ENCODE results near the gene COL1A1. TPM values are rescaled to one million over a fixed set of nuclear protein-coding genes. Genes with fewer than 3 reads are reported as not detected.
A peak's percentile ranks its signal among the peaks of the same experiment; 100 is the strongest.

COL1A1 gene
- total RNA-seq, 2 donors from 2014 or later = 15.4 to 16.6 TPM

- no peak overlapping the region for H3K4me3 Mint-ChIP-seq
- H3K36me3 Mint-ChIP-seq (ENCODE audit: low read depth) = no peaks in the 10 kb centered on the region
- ATAC-seq (no peak), DNase-seq (no peak)
- no peaks in the 10 kb centered on the region for H3K9me3 ChIP-seq (ENCODE audit: control insufficient read depth, low read length, poor library complexity, severe bottlenecking)
- no peaks in the 10 kb centered on the region for H3K27me3 Mint-ChIP-seq
- peaks cover 38% of the 10 kb centered on the region for H3K4me1 Mint-ChIP-seq
- no peak overlapping the region for H3K27ac Mint-ChIP-seq
These were observed 36.0 kb downstream of the COL1A1 start for GRCh38 chr17:50165466-50165865.

GRCh38 chr17:50165066-50165465 lies 36.4 kb downstream of the COL1A1 start:
- H3K4me1 Mint-ChIP-seq = peaks cover 38% of the 10 kb centered on the region

GRCh38 chr17:50164697-50164988 lies 36.8 kb downstream of the COL1A1 start:
- DNase-seq = no peak
- Mint-ChIP-seq H3K36me3 (ENCODE audit: low read depth) (no peaks in the 10 kb centered on the region), H3K4me1 (peaks cover 38% of the 10 kb centered on the region), H3K27me3 (no peaks in the 10 kb centered on the region), H3K27ac (no peak overlapping the region), H3K4me3 (no peak overlapping the region)
- no peak for ATAC-seq
- no peaks in the 10 kb centered on the region for H3K9me3 ChIP-seq (ENCODE audit: control insufficient read depth, low read length, poor library complexity, severe bottlenecking)

More at GRCh38 chr17:50165066-50165465, 36.4 kb downstream of the COL1A1 start:
- no peak for DNase-seq
- H3K27me3 Mint-ChIP-seq = no peaks in the 10 kb centered on the region
- no peaks in the 10 kb centered on the region for H3K36me3 Mint-ChIP-seq (ENCODE audit: low read depth)
- ATAC-seq = no peak
- H3K4me3 Mint-ChIP-seq = no peak overlapping the region
- no peak overlapping the region for H3K27ac Mint-ChIP-seq
- H3K9me3 ChIP-seq (ENCODE audit: control insufficient read depth, low read length, poor library complexity, severe bottlenecking) = no peaks in the 10 kb centered on the region

GRCh38 chr17:50163843-50164696 lies 37.4 kb downstream of the COL1A1 start:
- no peaks in the 10 kb centered on the region for H3K27me3 Mint-ChIP-seq
- DNase-seq (no peak), ATAC-seq (no peak)
- H3K9me3 ChIP-seq (ENCODE audit: control insufficient read depth, low read length, poor library complexity, severe bottlenecking) = no peaks in the 10 kb centered on the region
- no peak overlapping the region for H3K27ac Mint-ChIP-seq
- peaks cover 34% of the 10 kb centered on the region for H3K4me1 Mint-ChIP-seq
- no peaks in the 10 kb centered on the region for H3K36me3 Mint-ChIP-seq (ENCODE audit: low read depth)
- no peak overlapping the region for H3K4me3 Mint-ChIP-seq

- no peaks in the 10 kb centered on the region for H3K9me3 ChIP-seq (ENCODE audit: control insufficient read depth, low read length, poor library complexity, severe bottlenecking)
- H3K36me3 Mint-ChIP-seq (ENCODE audit: low read depth) = no peaks in the 10 kb centered on the region
- DNase-seq (no peak), ATAC-seq (no peak)
- H3K4me1 Mint-ChIP-seq = peaks cover 32% of the 10 kb centered on the region
- no peak overlapping the region for H3K27ac Mint-ChIP-seq
- peak overlapping the region; percentile 2 for H3K4me3 Mint-ChIP-seq
- no peaks in the 10 kb centered on the region for H3K27me3 Mint-ChIP-seq
These were observed 38.8 kb downstream of the COL1A1 start for GRCh38 chr17:50162466-50163254.

GRCh38 chr17:50161911-50162288 lies 39.5 kb downstream of the COL1A1 start:
- DNase-seq (no peak), ATAC-seq (no peak)
- H3K4me1 Mint-ChIP-seq = peaks cover 33% of the 10 kb centered on the region
- no peaks in the 10 kb centered on the region for H3K9me3 ChIP-seq (ENCODE audit: control insufficient read depth, low read length, poor library complexity, severe bottlenecking)
- H3K27ac Mint-ChIP-seq = peak overlapping the region; percentile 51
- no peaks in the 10 kb centered on the region for H3K36me3 Mint-ChIP-seq (ENCODE audit: low read depth)
- peak overlapping the region; percentile 85 for H3K4me3 Mint-ChIP-seq
- H3K27me3 Mint-ChIP-seq = no peaks in the 10 kb centered on the region

- peak; percentile 93 to 96 (median 94) for DNase-seq
- H3K4me3 Mint-ChIP-seq = peak overlapping the region; percentile 85
- peaks cover 31% of the 10 kb centered on the region for H3K4me1 Mint-ChIP-seq
- no peaks in the 10 kb centered on the region for H3K9me3 ChIP-seq (ENCODE audit: control insufficient read depth, low read length, poor library complexity, severe bottlenecking)
- peak overlapping the region; percentile 51 for H3K27ac Mint-ChIP-seq
- ATAC-seq = peak; percentile 98
- no peaks in the 10 kb centered on the region for H3K27me3 Mint-ChIP-seq
- H3K36me3 Mint-ChIP-seq (ENCODE audit: low read depth) = no peaks in the 10 kb centered on the region
These were observed 40.2 kb downstream of the COL1A1 start for GRCh38 chr17:50161023-50161910.

- Mint-ChIP-seq H3K36me3 (ENCODE audit: low read depth) (no peaks in the 10 kb centered on the region), H3K27ac (no peak overlapping the region), H3K4me1 (peaks cover 27% of the 10 kb centered on the region), H3K27me3 (no peaks in the 10 kb centered on the region), H3K4me3 (no peak overlapping the region)
- no peak for DNase-seq
- H3K9me3 ChIP-seq (ENCODE audit: control insufficient read depth, low read length, poor library complexity, severe bottlenecking) = no peaks in the 10 kb centered on the region
- no peak for ATAC-seq
These were observed 43.5 kb downstream of the COL1A1 start for GRCh38 chr17:50157891-50158290.

- Mint-ChIP-seq H3K27ac (peak overlapping the region; percentile 29), H3K27me3 (no peaks in the 10 kb centered on the region), H3K4me1 (peaks cover 18% of the 10 kb centered on the region), H3K36me3 (ENCODE audit: low read depth) (no peaks in the 10 kb centered on the region), H3K4me3 (no peak overlapping the region)
- DNase-seq (no peak), ATAC-seq (no peak)
- H3K9me3 ChIP-seq (ENCODE audit: control insufficient read depth, low read length, poor library complexity, severe bottlenecking) = no peaks in the 10 kb centered on the region
These were observed 46.2 kb downstream of the COL1A1 start for GRCh38 chr17:50155115-50155819.

GRCh38 chr17:50154604-50155003 lies 46.8 kb downstream of the COL1A1 start:
- Mint-ChIP-seq H3K4me1 (peaks cover 18% of the 10 kb centered on the region), H3K27me3 (no peaks in the 10 kb centered on the region), H3K27ac (peak overlapping the region; percentile 29), H3K4me3 (no peak overlapping the region), H3K36me3 (ENCODE audit: low read depth) (no peaks in the 10 kb centered on the region)
- ATAC-seq = no peak
- no peak for DNase-seq
- H3K9me3 ChIP-seq (ENCODE audit: control insufficient read depth, low read length, poor library complexity, severe bottlenecking) = no peaks in the 10 kb centered on the region

- H3K36me3 Mint-ChIP-seq (ENCODE audit: low read depth) = no peaks in the 10 kb centered on the region
- no peak overlapping the region for H3K27ac Mint-ChIP-seq
- H3K27me3 Mint-ChIP-seq = no peaks in the 10 kb centered on the region
- ATAC-seq = no peak
- no peak for DNase-seq
- no peaks in the 10 kb centered on the region for H3K9me3 ChIP-seq (ENCODE audit: control insufficient read depth, low read length, poor library complexity, severe bottlenecking)
- no peak overlapping the region for H3K4me3 Mint-ChIP-seq
- H3K4me1 Mint-ChIP-seq = peaks cover 18% of the 10 kb centered on the region
These were observed 47.5 kb downstream of the COL1A1 start for GRCh38 chr17:50153650-50154575.

- H3K9me3 ChIP-seq (ENCODE audit: control insufficient read depth, low read length, poor library complexity, severe bottlenecking) = no peaks in the 10 kb centered on the region
- Mint-ChIP-seq H3K36me3 (ENCODE audit: low read depth) (no peaks in the 10 kb centered on the region), H3K4me3 (no peak overlapping the region), H3K27me3 (no peaks in the 10 kb centered on the region), H3K27ac (peak overlapping the region; percentile 84), H3K4me1 (peaks cover 14% of the 10 kb centered on the region)
- ATAC-seq (no peak), DNase-seq (no peak)
These were observed 48.7 kb downstream of the COL1A1 start for GRCh38 chr17:50152736-50153135.
